ENCODE results near the gene ZFYVE9.
"Not testable (repeated sequence)": the region's sequence is repeated elsewhere in the genome, so short reads cannot be mapped to it uniquely, and the experiment has no call there.

Gene ZFYVE9

GRCh38 chr1:52345252-52345651, 203.4 kb downstream of the ZFYVE9 start:
- no peak for DNase-seq

- no peak for DNase-seq
Observed at GRCh38 chr1:52346653-52347052, 204.8 kb downstream of the ZFYVE9 start.

GRCh38 chr1:52348704-52349300, 206.9 kb downstream of the ZFYVE9 start:
- DNase-seq, result peak; percentile 63

- DNase-seq, result no peak
Observed at GRCh38 chr1:52352690-52353089, 210.8 kb downstream of the ZFYVE9 start.

- DNase-seq, result no peak
Observed at GRCh38 chr1:52355436-52355835, 213.5 kb downstream of the ZFYVE9 start.

GRCh38 chr1:52355847-52356505, 214.1 kb downstream of the ZFYVE9 start:
- DNase-seq, result no peak

- DNase-seq, result no peak
Observed at GRCh38 chr1:52356818-52357355, 215.0 kb downstream of the ZFYVE9 start.

- no peak for DNase-seq
Observed at GRCh38 chr1:52357397-52357796, 215.5 kb downstream of the ZFYVE9 start.

GRCh38 chr1:52358851-52359497, 217.1 kb downstream of the ZFYVE9 start:
- DNase-seq, result no peak

GRCh38 chr1:52359676-52360594, 218.0 kb downstream of the ZFYVE9 start:
- DNase-seq, result no peak

- DNase-seq, result no peak
Observed at GRCh38 chr1:52360595-52360968, 218.7 kb downstream of the ZFYVE9 start.

- no peak for DNase-seq
Observed at GRCh38 chr1:52364235-52364839, 222.4 kb downstream of the ZFYVE9 start.

- peak; percentile 39 for DNase-seq
Observed at GRCh38 chr1:52365071-52365745, 223.3 kb downstream of the ZFYVE9 start.

GRCh38 chr1:52365746-52366516, 224.0 kb downstream of the ZFYVE9 start, which contains the start of gene CC2D1B:
Gene CC2D1B, minus strand, starts transcription at chr1:52366205. Its CDS starts 1,585 bp downstream, at chr1:52364620.
- DNase-seq, result peak; percentile 98

GRCh38 chr1:52366517-52366827, 224.6 kb downstream of the ZFYVE9 start:
- DNase-seq, result no peak

GRCh38 chr1:52367272-52367671, 225.4 kb downstream of the ZFYVE9 start:
- DNase-seq, result no peak

- no peak for DNase-seq
Observed at GRCh38 chr1:52368383-52369172, 226.7 kb downstream of the ZFYVE9 start.

- not testable (repeated sequence) for DNase-seq
Observed at GRCh38 chr1:52369851-52370250, 228.0 kb downstream of the ZFYVE9 start.

- no peak for DNase-seq
Observed at GRCh38 chr1:52385376-52385775, 243.5 kb downstream of the ZFYVE9 start.

GRCh38 chr1:52386458-52386857, 244.6 kb downstream of the ZFYVE9 start:
- no peak for DNase-seq

Data from right hindlimb (tissue), 1 donor.